HepG2 (cell line): ENCODE measurements around the gene GNAZ.

Experiments used
- PAWR ChIP-seq: sonication (generic); formaldehyde crosslinking; IDR thresholded peaks from 2 replicates; pipeline ENCODE4 v1.4.0; 2020; ENCODE audit warnings: missing genetic modification reagents, mild to moderate bottlenecking, borderline replicate concordance
- PCBP2 ChIP-seq: fragments of 200-400 bp; formaldehyde crosslinking; optimal IDR thresholded peaks from 2 replicates; pipeline ENCODE3; 2018; ENCODE audit warnings: low read length, low read depth; ENCODE audit not compliant: poor library complexity, severe bottlenecking
- POLR2AphosphoS2 ChIP-seq: IDR thresholded peaks from 2 replicates; pipeline ENCODE4 v1.6.1; 2011; ENCODE audit warnings: low read depth, low read length, improper control_type of control experiment
- ZNF12 ChIP-seq: sonication (generic); formaldehyde crosslinking; IDR thresholded peaks from 2 replicates; pipeline ENCODE4 v1.5.0; 2020; ENCODE audit warnings: missing genetic modification reagents
- ZNF292 ChIP-seq: sonication (generic); formaldehyde crosslinking; IDR thresholded peaks from 2 replicates; pipeline ENCODE4 v1.8.1; 2022; ENCODE audit warnings: mild to moderate bottlenecking, low read depth, missing genetic modification reagents, borderline replicate concordance
- TF ChIP-seq, protein P1 (sequence below), 2 experiments: sonication (generic) in 1 of 2; formaldehyde crosslinking in 1 of 2; IDR thresholded peaks; 2 replicates each; pipeline versions ENCODE4 v1.5.1 to v1.6.1; 2011 to 2020; ENCODE audit warnings: borderline replicate concordance in 1 of 2, low read depth in 1 of 2, low read length in 1 of 2, mild to moderate bottlenecking in 1 of 2, missing genetic modification reagents in 1 of 2, moderate library complexity in 1 of 2
- TF ChIP-seq, protein P2 (sequence below): sonication (generic); formaldehyde crosslinking; IDR thresholded peaks from 2 replicates; pipeline ENCODE4 v1.5.0; 2020; ENCODE audit warnings: mild to moderate bottlenecking, missing genetic modification reagents, moderate library complexity

- TF ChIP-seq ZNF12 (no peak), PAWR (CRISPR knock-in tag) (no peak), ZNF292 (CRISPR knock-in tag) (no peak), POLR2AphosphoS2 (no peak), PCBP2 (no peak)
- TF ChIP-seq, protein P1, sequence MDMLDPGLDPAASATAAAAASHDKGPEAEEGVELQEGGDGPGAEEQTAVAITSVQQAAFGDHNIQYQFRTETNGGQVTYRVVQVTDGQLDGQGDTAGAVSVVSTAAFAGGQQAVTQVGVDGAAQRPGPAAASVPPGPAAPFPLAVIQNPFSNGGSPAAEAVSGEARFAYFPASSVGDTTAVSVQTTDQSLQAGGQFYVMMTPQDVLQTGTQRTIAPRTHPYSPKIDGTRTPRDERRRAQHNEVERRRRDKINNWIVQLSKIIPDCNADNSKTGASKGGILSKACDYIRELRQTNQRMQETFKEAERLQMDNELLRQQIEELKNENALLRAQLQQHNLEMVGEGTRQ (IDR thresholded peaks at IDR 0.05; ENCODE audit: low read depth, low read length): no peak
- TF ChIP-seq, protein P1 (CRISPR knock-in tag; IDR thresholded peaks at IDR 0.05; ENCODE audit: borderline replicate concordance): no peak
- TF ChIP-seq, protein P2, sequence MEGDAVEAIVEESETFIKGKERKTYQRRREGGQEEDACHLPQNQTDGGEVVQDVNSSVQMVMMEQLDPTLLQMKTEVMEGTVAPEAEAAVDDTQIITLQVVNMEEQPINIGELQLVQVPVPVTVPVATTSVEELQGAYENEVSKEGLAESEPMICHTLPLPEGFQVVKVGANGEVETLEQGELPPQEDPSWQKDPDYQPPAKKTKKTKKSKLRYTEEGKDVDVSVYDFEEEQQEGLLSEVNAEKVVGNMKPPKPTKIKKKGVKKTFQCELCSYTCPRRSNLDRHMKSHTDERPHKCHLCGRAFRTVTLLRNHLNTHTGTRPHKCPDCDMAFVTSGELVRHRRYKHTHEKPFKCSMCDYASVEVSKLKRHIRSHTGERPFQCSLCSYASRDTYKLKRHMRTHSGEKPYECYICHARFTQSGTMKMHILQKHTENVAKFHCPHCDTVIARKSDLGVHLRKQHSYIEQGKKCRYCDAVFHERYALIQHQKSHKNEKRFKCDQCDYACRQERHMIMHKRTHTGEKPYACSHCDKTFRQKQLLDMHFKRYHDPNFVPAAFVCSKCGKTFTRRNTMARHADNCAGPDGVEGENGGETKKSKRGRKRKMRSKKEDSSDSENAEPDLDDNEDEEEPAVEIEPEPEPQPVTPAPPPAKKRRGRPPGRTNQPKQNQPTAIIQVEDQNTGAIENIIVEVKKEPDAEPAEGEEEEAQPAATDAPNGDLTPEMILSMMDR (CRISPR knock-in tag): no peak
Measured at GRCh38 chr22:23112472-23113012, 42.2 kb downstream of the GNAZ start.
